Activated naive CD4-positive, alpha-beta T cell treated with anti-CD3 and anti-CD28 coated beads, Interleukin-2, amount 50 U/mL, for 72 hours (primary cell): Measurements from ENCODE around the gene PAPPA. TPM values are rescaled to one million over a fixed set of nuclear protein-coding genes. Genes with fewer than 3 reads are reported as not detected.

ENCODE experiments used
- ATAC-seq, 2 donors: fragments of 150-1000 bp; cut with Tn5 transposase; 2 replicates each; pipeline ENCODE4 v1.10.0; 2021; ENCODE audit warnings: mild to moderate bottlenecking in 2 of 2, moderate library complexity in 2 of 2
- DNase-seq, 2 donors: peaks; one replicate each; pipeline ENCODE4 v3.0.0; 2021 to 2022; ENCODE audit warnings: low spot score in 2 of 2
- H3K27ac Mint-ChIP-seq, 2 donors: one replicate each; pipeline ENCODE4 v1.8.0; 2022; ENCODE audit warnings: mild to moderate bottlenecking in 2 of 2, mixed read lengths in 2 of 2
- H3K36me3 Mint-ChIP-seq, 2 donors: one replicate each; pipeline ENCODE4 v1.8.0; 2022; ENCODE audit warnings: mixed read lengths in 2 of 2
- H3K9me3 Mint-ChIP-seq, 2 donors: one replicate each; pipeline ENCODE4 v1.8.0; 2022; ENCODE audit warnings: mixed read lengths in 2 of 2
- total RNA-seq, 2 donors: library from RNA; stranded (reverse); gene quantifications; one replicate each; pipeline ENCODE4 v1.2.3, GENCODE V29; 2022

Gene PAPPA
- total RNA-seq, 2 donors from 2014 or later: 0.30 to 0.37 TPM

GRCh38 chr9:116236979-116237378 is 83.4 kb downstream of the PAPPA start:
- Mint-ChIP-seq H3K36me3 (no peaks in the 10 kb centered on the region), H3K27ac (no peak overlapping the region), H3K9me3 (peaks cover 5 to 7% of the 10 kb centered on the region in 2 donors)
- DNase-seq (no peak), ATAC-seq (no peak)

GRCh38 chr9:116237456-116237855 is 83.9 kb downstream of the PAPPA start:
- peaks cover 3 to 8% of the 10 kb centered on the region in 2 donors for H3K9me3 Mint-ChIP-seq

DNA sequence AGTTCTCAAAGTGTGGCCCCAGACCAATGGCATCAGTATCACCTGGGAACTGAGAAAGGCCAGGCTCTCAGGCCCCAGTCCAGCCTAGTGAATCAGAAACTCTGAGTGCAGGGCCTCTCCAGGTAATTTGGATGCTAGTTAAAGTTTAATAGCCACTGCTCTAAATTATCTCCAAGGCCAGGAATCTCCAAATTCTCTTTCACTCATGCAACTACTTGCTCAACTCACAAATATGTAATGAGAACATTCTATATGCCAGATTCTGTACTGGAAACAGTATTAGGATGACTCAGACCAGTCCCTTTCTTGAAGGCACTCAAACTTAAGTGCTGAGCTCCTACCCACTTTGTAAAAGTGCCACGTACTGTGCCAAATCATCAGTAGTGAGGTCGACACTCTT is 84.6 kb downstream of the PAPPA start:
- H3K9me3 Mint-ChIP-seq: peaks cover 3 to 8% of the 10 kb centered on the region in 2 donors
- H3K27ac Mint-ChIP-seq: no peak overlapping the region
- no peak for DNase-seq
- no peak for ATAC-seq
- H3K36me3 Mint-ChIP-seq: peaks cover 0 to under 1% of the 10 kb centered on the region in 2 donors

More at GRCh38 chr9:116237456-116237855, 83.9 kb downstream of the PAPPA start:
- DNase-seq (no peak), ATAC-seq (no peak)
- Mint-ChIP-seq H3K36me3 (no peaks in the 10 kb centered on the region), H3K27ac (peak overlapping the region in 1 of 2 donors; percentile 24)

DNA sequence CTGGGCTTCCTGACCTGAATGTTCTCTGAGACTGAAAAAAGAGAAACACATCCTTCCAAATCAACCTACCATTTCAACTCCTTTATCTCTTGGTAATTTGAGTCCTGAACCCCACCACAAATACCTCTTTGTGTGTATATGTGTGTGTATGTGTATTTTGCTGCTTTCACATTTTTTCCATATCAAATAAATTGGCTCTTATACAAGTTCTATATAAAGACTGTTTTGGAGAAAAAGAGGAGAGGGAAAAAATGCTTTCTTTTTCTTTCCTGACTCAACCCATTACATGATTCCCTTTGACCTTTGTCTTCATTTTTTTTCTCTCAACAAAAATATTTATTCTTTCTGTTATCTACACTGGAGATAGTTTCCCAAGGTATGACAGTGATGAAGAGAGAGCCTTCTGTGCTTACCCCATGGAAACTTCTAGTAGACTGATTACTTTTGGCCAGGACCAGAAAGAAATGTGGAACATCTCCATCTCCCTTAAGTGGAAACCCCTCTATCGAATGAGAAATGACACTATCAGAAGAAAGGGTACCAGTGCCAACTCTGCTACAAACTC is 85.3 kb downstream of the PAPPA start:
- Mint-ChIP-seq H3K27ac (no peak overlapping the region), H3K36me3 (peaks cover 0 to 4% of the 10 kb centered on the region in 2 donors), H3K9me3 (peaks cover 7 to 12% of the 10 kb centered on the region in 2 donors)
- no peak for ATAC-seq
- no peak for DNase-seq

- Mint-ChIP-seq H3K9me3 (peaks cover 4 to 12% of the 10 kb centered on the region in 2 donors), H3K27ac (no peak overlapping the region), H3K36me3 (peaks cover 0 to 4% of the 10 kb centered on the region in 2 donors)
- ATAC-seq (no peak), DNase-seq (no peak)
These were observed 90.1 kb downstream of the PAPPA start for GRCh38 chr9:116243708-116244107.

DNA sequence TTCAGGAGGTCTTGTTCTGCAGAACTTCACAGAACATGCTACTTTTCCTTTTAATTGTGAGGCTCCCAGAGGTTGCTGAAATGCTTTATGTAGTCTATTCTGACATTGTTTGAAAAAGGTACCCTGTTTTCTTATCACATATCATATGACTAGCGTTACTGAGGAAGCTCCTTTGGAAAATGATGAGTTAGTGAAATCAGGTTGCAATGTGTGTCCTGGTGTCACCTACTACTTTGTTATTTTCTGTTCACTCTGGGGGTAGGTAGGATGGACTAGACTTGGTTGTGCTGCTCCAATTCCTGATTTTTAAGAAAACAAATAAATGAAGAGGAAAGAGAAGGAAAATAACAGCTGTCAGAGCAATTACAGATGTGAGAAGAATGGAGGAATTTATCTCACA is 93.7 kb downstream of the PAPPA start:
- Mint-ChIP-seq H3K36me3 (peaks cover 0 to 4% of the 10 kb centered on the region in 2 donors), H3K27ac (no peak overlapping the region), H3K9me3 (peaks cover 4% of the 10 kb centered on the region in 2 donors)
- ATAC-seq (no peak), DNase-seq (no peak)

- peaks cover 3 to 4% of the 10 kb centered on the region in 2 donors for H3K9me3 Mint-ChIP-seq
- no peak overlapping the region for H3K27ac Mint-ChIP-seq
- H3K36me3 Mint-ChIP-seq: peaks cover 0 to 4% of the 10 kb centered on the region in 2 donors
- ATAC-seq (no peak), DNase-seq (no peak)
These were observed 94.3 kb downstream of the PAPPA start for GRCh38 chr9:116247791-116248374.

GRCh38 chr9:116250891-116251290 is 97.3 kb downstream of the PAPPA start:
- DNase-seq (no peak), ATAC-seq (no peak)
- Mint-ChIP-seq H3K36me3 (no peaks in the 10 kb centered on the region), H3K9me3 (no peaks in the 10 kb centered on the region), H3K27ac (no peak overlapping the region)

- H3K27ac Mint-ChIP-seq: no peak overlapping the region
- ATAC-seq (no peak), DNase-seq (no peak)
- no peaks in the 10 kb centered on the region for H3K9me3 Mint-ChIP-seq
- no peaks in the 10 kb centered on the region for H3K36me3 Mint-ChIP-seq
These were observed 97.8 kb downstream of the PAPPA start for GRCh38 chr9:116251366-116251765.

DNA sequence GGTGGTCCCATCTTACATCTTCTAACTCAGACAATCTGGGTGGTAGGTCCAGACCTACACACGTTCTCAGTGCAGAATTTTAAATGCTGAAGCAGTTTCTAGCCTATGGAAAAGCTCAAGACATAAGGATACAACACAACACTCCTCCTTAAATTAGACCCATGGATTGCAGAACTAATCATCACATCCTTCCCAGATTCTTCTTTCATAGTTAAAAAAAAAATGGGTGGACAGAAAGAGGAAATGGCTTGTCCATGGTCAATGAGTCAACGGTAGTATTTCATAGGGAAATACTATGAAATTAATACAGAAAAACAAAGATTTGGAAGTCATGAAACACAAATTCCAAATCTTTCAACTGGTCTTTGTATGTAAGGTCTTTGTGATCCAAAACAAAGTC is 106.9 kb downstream of the PAPPA start:
- H3K36me3 Mint-ChIP-seq: no peaks in the 10 kb centered on the region

GRCh38 chr9:116262448-116262847 is 108.9 kb downstream of the PAPPA start:
- Mint-ChIP-seq H3K9me3 (peaks cover 4 to 5% of the 10 kb centered on the region in 2 donors), H3K36me3 (no peaks in the 10 kb centered on the region)

More for the DNA sequence above, 106.9 kb downstream of the PAPPA start:
- DNase-seq (no peak), ATAC-seq (no peak)
- peaks cover 2 to 4% of the 10 kb centered on the region in 2 donors for H3K9me3 Mint-ChIP-seq
- no peak overlapping the region for H3K27ac Mint-ChIP-seq

GRCh38 chr9:116264361-116264760 is 110.8 kb downstream of the PAPPA start:
- ATAC-seq (no peak), DNase-seq (no peak)
- Mint-ChIP-seq H3K36me3 (no peaks in the 10 kb centered on the region), H3K27ac (no peak overlapping the region), H3K9me3 (peaks cover 4 to 5% of the 10 kb centered on the region in 2 donors)

More at GRCh38 chr9:116262448-116262847, 108.9 kb downstream of the PAPPA start:
- H3K27ac Mint-ChIP-seq: no peak overlapping the region
- DNase-seq (no peak), ATAC-seq (no peak)

DNA sequence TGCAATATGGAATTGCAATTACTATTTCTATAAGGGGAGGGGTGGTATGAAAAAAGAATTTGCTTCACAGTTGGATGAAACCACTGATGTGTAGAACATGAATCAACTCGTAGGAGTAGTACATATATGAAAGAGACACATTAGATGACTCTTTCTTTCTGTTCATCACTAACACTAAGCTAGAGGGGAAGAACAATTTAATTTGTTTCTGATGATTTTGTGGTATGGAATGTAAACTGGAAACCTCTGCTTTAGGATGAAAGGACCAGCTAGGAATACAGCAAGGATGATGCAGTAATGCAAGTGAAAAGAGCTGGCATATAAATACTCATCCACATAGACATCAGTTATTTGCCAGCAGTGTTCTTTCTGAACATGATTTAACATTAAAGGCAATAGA is 113.4 kb downstream of the PAPPA start:
- ATAC-seq (no peak), DNase-seq (no peak)
- Mint-ChIP-seq H3K36me3 (no peaks in the 10 kb centered on the region), H3K27ac (no peak overlapping the region), H3K9me3 (peaks cover 4 to 9% of the 10 kb centered on the region in 2 donors)

DNA sequence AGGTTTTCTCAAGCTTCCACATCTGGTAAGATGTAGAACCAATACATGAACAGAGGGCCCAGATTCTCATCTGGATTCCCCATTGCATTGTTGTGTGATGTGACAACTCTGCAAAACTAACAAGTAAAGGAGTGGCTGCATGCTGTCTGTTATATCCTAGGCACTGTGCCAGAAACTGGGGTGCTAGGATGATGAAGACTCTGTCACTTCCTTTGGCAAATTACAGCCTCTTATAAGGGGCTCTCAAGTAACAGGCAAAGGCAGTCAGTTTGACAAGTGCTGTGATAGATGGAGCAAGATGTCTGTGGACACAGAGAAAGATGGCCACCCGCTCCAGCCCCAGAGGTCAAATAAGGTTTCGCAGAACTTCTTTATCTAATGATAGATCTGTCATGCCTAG is 115.7 kb downstream of the PAPPA start:
- ATAC-seq (no peak), DNase-seq (no peak)
- peaks cover 0 to 9% of the 10 kb centered on the region in 2 donors for H3K9me3 Mint-ChIP-seq
- H3K36me3 Mint-ChIP-seq: no peaks in the 10 kb centered on the region
- H3K27ac Mint-ChIP-seq: no peak overlapping the region

DNA sequence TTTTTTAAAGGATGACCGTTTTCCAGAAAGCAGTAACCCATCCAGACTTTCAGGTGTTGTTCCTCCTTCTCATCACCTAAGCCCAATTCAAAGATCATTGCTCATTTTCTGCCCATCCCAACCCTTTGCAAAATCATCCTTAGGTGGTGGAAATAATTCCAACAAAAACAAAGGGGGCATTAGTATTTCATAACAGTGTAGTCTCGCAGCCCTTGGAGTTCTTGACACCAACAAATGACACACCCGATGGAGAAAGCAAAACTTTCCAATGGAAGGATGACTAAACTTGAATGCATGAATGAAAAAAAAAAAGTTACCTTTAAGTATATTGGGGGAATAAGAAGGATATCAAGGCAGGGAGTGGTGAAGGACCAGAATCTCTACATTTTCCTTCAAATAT is 117.0 kb downstream of the PAPPA start:
- Mint-ChIP-seq H3K36me3 (no peaks in the 10 kb centered on the region), H3K27ac (no peak overlapping the region), H3K9me3 (peaks cover 0 to 10% of the 10 kb centered on the region in 2 donors)
- DNase-seq (no peak), ATAC-seq (no peak)

DNA sequence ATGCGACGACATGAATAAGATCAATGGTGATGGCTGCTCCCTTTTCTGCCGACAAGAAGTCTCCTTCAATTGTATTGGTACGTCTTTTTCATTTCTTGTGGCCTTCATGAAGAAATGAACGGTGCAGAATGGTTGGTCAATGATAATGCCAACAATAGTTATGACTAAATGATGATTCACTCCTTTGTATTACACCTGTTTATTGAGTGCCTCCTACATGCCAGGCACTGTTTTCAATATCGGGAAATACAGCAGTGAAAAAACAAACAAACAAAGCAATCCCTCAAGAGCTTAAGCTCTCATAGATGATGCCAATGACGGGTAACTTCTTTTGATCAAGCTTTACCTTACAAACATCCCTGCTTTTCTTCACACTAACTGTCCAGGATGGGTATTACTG is 117.7 kb downstream of the PAPPA start:
- peaks cover 0 to 9% of the 10 kb centered on the region in 2 donors for H3K9me3 Mint-ChIP-seq
- no peaks in the 10 kb centered on the region for H3K36me3 Mint-ChIP-seq
- H3K27ac Mint-ChIP-seq: no peak overlapping the region
- no peak for ATAC-seq
- DNase-seq: no peak

- peaks cover 0 to 9% of the 10 kb centered on the region in 2 donors for H3K9me3 Mint-ChIP-seq
- no peak overlapping the region for H3K27ac Mint-ChIP-seq
- DNase-seq: no peak
- no peaks in the 10 kb centered on the region for H3K36me3 Mint-ChIP-seq
- no peak for ATAC-seq
These were observed 118.4 kb downstream of the PAPPA start for GRCh38 chr9:116271991-116272390.

DNA sequence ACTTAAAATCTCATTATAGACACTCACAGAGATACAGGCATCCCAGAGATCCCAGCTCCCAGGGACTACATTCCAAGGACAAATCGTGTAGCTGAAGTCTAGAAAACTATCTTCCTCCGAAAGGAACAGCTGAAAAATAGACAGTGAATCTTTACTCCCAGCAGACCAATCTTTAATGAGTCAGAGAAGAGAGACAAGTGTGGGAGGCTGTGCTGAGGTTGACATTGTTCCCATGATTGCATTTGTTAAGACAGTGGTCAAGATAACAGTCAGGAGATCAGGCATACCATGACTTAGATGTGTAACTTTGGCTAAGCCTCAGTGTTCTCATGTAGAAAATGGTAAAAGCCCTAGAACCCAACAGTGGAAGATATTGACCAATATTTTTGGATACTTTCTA is 120.7 kb downstream of the PAPPA start:
- no peak for DNase-seq
- Mint-ChIP-seq H3K36me3 (no peaks in the 10 kb centered on the region), H3K9me3 (peaks cover 0 to 13% of the 10 kb centered on the region in 2 donors), H3K27ac (no peak overlapping the region)
- ATAC-seq: no peak
